GM15510 (cell line): ENCODE measurements around the gene DDT.

ENCODE experiments used
- POLR2A ChIP-seq: IDR thresholded peaks from 3 replicates; pipeline ENCODE4 v1.6.1; 2011; ENCODE audit warnings: borderline replicate concordance; ENCODE audit not compliant: insufficient read length; ENCODE audit errors: extremely low read depth

DDT gene

GRCh38 chr22:23922921-23923320 lies 51.3 kb downstream of the DDT start:
- no peak for TF ChIP-seq POLR2A
